ENCODE data around the gene SV2C. TPM values are rescaled to one million over a fixed set of nuclear protein-coding genes. Genes with fewer than 3 reads are reported as not detected.
"Not testable (repeated sequence)": the region's sequence is repeated elsewhere in the genome, so short reads cannot be mapped to it uniquely, and the experiment has no call there.

SV2C gene
- total and polyA plus RNA-seq, 5 experiments from 2014 or later = not detected

DNA sequence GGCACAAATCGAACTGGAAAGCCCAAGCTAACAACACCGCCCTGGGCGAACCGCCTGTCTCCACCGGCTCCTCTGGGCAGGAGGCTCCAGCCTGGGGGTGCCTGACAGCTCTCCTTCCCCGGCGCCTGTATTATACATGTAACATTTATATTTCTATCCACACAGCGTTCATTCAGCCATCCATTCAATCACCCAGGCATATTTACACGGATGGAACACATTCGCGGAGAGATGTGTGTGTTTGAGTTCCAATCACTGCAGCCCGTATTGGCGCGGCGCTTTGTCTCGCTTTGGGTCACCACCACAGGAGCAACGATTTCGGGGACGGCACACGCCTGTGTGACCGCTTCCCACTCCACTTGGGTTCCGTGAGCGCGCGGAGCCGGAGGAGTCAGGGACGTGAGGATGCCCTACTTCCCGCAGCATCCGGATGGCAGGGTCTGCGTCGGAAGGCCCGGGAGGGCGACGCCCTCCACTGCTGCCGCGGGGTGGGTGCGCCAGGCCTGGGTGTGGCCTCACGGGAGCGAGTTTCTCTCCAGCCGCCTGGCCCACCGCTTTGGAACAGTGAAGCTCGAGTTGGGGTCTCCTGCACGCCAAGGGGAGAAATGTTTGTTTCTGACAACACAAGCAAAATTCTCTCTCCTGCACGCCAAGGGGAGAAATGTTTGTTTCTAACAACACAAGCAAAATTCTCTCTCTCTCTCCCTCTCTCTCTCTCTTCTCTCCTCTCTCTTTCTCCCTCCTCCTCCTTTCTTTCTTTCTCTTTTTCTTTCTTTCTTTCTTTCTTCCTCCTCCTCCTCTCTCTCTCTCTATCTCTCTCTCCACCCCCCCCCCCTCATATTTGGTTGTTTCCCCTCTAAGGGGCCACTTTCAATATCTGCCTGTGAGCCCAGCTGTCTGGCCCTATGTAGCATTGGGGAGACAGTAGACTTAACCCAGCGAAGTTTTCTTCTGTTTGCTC is 1.1 kb upstream of the SV2C start:
- Mint-ChIP-seq H3K4me3 (peak overlapping the region; percentile 4 to 80 (median 60)), H3K27ac (peak overlapping the region in 1 of 10 donors; percentile 71), H3K9me3 (no peaks in the 10 kb centered on the region), H3K36me3 (no peaks in the 10 kb centered on the region), H3K27me3 (peaks cover 47 to 94% (median 65%) of the 10 kb centered on the region in 5 donors), H3K4me1 (peaks cover 9 to 33% (median 31%) of the 10 kb centered on the region in 4 donors)
- POLR2A ChIA-PET = interaction anchor here (0.6 kb wide), 1 partner anchor 55 kb away, joined by 4 read pairs; no protein-coding TSS in a partner anchor
- no peak for ATAC-seq
- DNase-seq = no peak

DNA sequence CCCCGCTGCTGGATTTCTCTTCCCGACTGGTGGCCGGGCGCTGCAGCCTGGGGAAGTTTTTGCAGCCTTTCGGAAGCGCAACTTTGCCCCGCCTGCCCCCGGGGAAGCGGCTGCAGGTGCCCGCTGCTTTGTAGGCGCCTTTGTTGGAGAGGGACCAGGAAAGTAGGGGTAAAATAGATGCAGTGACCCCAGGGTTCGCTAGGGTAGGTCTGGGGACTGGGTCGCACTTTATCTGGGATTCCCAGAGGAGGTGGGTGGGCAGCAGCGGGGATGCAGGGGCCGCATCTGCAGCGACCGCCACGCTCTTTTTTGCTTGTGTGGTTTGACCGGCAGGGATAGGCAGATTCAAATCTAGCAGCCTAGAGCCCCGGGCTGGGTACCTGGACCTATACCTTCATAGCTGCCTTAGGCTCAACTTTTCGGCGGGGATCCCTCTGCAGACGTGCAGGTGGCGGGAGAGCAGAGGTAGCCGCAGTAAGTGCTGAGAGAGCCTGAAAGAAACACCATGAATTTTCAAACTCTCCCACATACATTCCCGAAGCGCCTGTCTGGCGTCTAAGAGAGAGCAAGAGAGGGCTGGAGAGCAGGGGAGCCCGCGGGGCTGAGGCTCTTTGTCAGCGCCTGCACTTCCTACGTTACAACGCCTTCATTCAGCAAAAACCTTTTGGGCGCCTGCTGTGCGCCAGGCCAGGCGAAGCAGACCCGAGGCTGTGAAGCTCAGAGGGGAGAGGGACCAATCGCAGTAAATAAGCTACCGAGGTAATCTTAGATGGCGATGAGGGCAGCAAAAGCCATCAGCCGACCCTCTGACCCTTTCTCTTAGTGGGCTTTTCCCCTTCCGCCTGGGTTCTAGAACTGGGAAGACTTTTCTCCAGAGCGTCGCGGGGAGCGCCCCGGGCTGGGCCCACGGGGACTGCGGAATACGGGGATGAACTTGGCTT is 642 bp downstream of the SV2C start:
- ATAC-seq = no peak
- H3K36me3 Mint-ChIP-seq = no peaks in the 10 kb centered on the region

DNA sequence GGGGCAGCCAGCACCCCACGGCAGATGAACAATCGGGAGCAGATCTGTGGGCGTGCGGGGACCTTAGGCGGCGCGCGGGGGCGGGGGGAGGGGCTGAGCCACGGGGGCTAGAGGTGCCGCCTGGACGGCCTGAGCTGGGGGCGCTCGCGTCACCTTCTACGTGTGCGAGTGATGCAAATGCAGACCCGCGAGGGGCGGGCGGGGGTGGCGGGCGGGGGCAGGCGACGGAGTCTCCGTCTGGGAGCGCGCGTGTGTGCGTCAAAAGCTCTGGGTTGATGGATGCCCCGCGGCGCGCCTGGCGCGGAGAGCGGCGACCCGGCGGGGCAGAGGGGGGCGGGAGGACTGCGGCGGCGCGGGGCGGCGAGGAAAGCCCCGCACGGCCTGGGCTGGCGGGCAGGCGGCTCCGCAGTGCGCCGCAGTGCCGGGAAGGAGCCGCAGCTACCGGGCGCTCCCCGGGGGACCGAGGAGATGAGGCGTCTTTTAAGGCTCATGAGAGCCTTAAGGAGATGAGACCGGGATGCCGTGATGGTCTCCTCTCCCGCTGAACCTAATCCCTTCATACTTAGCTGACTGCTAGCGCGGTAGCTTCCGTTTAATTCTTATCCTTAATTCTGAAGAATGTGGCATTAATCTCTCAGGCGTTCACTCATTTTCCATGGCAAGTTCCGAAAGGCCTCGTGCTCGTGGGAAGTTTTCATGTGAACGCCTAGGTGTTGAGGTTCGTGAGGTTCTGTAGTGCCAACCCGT is 1.5 kb downstream of the SV2C start:
- POLR2A ChIA-PET = interaction anchor here (0.6 kb wide), 1 partner anchor 101 kb away, joined by 5 read pairs; no protein-coding TSS in a partner anchor
- H3K4me3 Mint-ChIP-seq = peak overlapping the region; percentile 42 to 80 (median 69)
- H3K4me1 Mint-ChIP-seq = peaks cover 9 to 33% (median 31%) of the 10 kb centered on the region in 4 donors
- H3K27ac Mint-ChIP-seq = no peak overlapping the region
- ATAC-seq = peak in 1 of 2 donors; percentile 65
- DNase-seq = no peak
- peaks cover 0 to 7% (median 2%) of the 10 kb centered on the region in 9 donors for H3K9me3 Mint-ChIP-seq
- peaks cover 0 to 4% (median 3%) of the 10 kb centered on the region in 3 donors for H3K36me3 Mint-ChIP-seq
- peaks cover 40 to 84% (median 58%) of the 10 kb centered on the region in 5 donors for H3K27me3 Mint-ChIP-seq

More for the DNA sequence above, 642 bp downstream of the SV2C start:
- no peak for DNase-seq
- POLR2A ChIA-PET = interaction anchor here (0.6 kb wide), 1 partner anchor 101 kb away, joined by 5 read pairs; no protein-coding TSS in a partner anchor
- H3K27me3 Mint-ChIP-seq = peaks cover 38 to 84% (median 55%) of the 10 kb centered on the region in 5 donors
- H3K4me3 Mint-ChIP-seq = peak overlapping the region; percentile 29 to 80 (median 69)
- H3K9me3 Mint-ChIP-seq = peaks cover 0 to 2% (median 0%) of the 10 kb centered on the region in 9 donors
- H3K27ac Mint-ChIP-seq = peak overlapping the region in 1 of 10 donors; percentile 24
- peaks cover 9 to 33% (median 31%) of the 10 kb centered on the region in 4 donors for H3K4me1 Mint-ChIP-seq

DNA sequence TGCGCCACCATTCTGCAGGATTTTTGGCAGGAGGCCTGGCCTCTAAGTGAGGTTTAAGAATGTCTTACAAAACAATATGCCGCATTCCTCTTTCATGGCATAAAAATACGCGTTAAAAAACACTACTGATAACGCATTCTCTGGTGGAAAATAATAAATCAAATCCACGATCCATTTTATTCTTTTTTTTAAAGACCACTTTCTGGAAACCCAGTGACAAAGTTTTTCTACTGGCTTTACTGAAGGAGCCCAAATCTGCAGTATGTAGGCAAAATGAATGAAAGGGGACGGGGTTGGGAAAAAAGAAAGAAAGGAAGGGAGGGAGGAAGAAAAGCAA is 2.0 kb downstream of the SV2C start:
- DNase-seq (no peak), ATAC-seq (no peak)
- H3K4me1 Mint-ChIP-seq = peaks cover 9 to 33% (median 31%) of the 10 kb centered on the region in 4 donors
- H3K36me3 Mint-ChIP-seq = peaks cover 0 to 5% (median 5%) of the 10 kb centered on the region in 3 donors
- POLR2A ChIA-PET = no interaction called here
- H3K27ac Mint-ChIP-seq = no peak overlapping the region
- H3K9me3 Mint-ChIP-seq = peaks cover 0 to 9% (median 2%) of the 10 kb centered on the region in 9 donors
- peak overlapping the region in 8 of 10 donors; percentile 19 to 74 (median 56) for H3K4me3 Mint-ChIP-seq
- peaks cover 37 to 84% (median 55%) of the 10 kb centered on the region in 5 donors for H3K27me3 Mint-ChIP-seq

DNA sequence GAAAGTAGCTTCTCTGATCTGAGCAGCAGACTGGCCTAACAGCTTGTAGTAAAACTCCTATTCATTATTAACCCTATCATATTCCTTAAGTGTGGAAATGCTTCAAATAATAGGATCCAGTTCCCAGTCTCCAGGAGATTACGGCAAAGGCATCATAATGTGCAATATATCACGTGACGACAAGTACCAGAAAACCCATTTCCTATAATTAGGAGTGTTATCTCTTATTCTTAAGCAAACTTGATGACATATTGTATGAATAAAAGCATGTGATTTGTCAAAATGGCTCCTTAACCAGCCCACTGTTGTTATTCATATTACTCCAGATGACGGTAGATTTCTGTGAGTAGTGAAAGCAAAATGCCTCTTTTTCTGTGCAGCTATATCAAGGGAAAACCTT is 2.9 kb downstream of the SV2C start:
- Mint-ChIP-seq H3K4me3 (peak overlapping the region in 2 of 10 donors; percentile 34 to 50), H3K9me3 (peaks cover 0 to 9% (median 2%) of the 10 kb centered on the region in 9 donors), H3K27me3 (peaks cover 29 to 75% (median 51%) of the 10 kb centered on the region in 5 donors), H3K36me3 (peaks cover 0 to 5% (median 5%) of the 10 kb centered on the region in 3 donors), H3K27ac (no peak overlapping the region), H3K4me1 (peaks cover 9 to 33% (median 28%) of the 10 kb centered on the region in 4 donors)
- ATAC-seq = no peak
- POLR2A ChIA-PET = no interaction called here
- DNase-seq = no peak

DNA sequence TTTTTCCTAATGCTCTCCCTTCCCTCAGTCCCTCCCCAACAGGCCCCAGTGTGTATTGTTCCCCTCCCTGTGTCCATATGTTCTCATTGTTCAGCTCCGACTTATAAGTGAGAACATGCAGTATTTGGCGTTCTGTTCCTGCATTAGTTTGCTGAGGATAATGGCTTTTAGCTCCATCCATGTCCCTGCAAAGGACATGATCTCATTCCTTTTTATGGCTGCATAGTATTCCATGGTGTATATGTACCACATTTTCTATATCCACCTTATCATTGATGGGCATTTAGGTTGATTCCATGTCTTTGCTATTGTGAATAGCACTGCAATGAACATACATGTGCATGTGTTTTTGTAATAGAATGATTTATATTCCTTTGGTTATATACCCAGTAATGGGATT is 6.0 kb downstream of the SV2C start:
- POLR2A ChIA-PET, H3K4me3 Mint-ChIP-seq, H3K4me1 Mint-ChIP-seq, ATAC-seq, DNase-seq, H3K36me3 Mint-ChIP-seq, H3K9me3 Mint-ChIP-seq, H3K27ac Mint-ChIP-seq: not testable (repeated sequence)
- peaks cover 22 to 58% (median 38%) of the 10 kb centered on the region in 5 donors for H3K27me3 Mint-ChIP-seq

DNA sequence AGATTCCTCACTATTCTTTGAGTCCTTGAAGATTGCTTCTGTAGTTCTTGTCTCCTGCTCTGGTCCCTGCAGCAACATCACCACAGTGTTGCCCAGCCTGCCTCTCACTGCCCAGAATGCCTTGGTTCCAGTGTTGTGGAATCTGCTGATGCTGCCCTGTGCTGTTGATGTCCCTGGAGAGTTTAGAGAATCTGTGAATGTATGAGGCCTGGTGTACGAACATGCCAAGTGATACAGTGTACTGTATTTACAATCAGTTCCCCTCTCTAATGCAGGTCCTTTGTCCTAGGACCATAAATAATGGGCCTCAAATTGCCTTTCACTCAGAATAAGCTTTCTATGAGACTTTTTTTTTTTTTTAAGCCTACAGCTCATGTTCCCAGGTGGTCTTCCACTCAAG is 8.2 kb downstream of the SV2C start:
- H3K9me3 Mint-ChIP-seq = peaks cover 0 to 9% (median 2%) of the 10 kb centered on the region in 9 donors
- peaks cover 0 to 5% (median 5%) of the 10 kb centered on the region in 3 donors for H3K36me3 Mint-ChIP-seq
- no peak for DNase-seq
- no peak overlapping the region for H3K4me3 Mint-ChIP-seq
- H3K4me1 Mint-ChIP-seq = no peaks in the 10 kb centered on the region
- POLR2A ChIA-PET = no interaction called here
- no peak for ATAC-seq
- peak overlapping the region in 1 of 10 donors; percentile 16 for H3K27ac Mint-ChIP-seq
- H3K27me3 Mint-ChIP-seq = peaks cover 14 to 45% (median 26%) of the 10 kb centered on the region in 5 donors

DNA sequence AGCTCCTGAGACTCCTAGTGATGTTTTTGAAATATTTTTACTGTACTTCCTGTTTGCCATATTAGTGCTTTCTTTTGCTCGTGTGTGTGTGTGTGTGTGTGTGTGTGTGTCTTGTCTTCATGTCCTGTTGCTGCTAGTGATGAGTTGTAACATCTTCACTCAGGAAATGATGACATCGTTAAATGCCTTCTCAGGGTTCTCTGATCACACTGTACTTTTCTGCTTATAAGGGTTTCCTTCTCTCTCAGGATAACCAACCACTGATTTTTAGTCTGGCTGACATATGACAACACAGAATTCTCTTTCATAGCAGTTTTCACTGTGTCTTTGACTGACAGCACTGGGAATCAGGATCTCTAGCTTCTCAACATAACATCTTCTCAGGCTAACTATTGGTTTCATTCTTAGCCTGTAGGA is 16.1 kb downstream of the SV2C start:
- Mint-ChIP-seq H3K4me1 (peaks cover 7 to 11% (median 9%) of the 10 kb centered on the region in 4 donors), H3K9me3 (peaks cover 0 to 2% (median 0%) of the 10 kb centered on the region in 9 donors), H3K27me3 (peaks cover 5 to 25% (median 7%) of the 10 kb centered on the region in 5 donors), H3K4me3 (no peak overlapping the region), H3K36me3 (no peaks in the 10 kb centered on the region), H3K27ac (peak overlapping the region in 3 of 10 donors; percentile 4 to 39 (median 32))
- POLR2A ChIA-PET = no interaction called here
- DNase-seq (peak in 4 of 10 donors; percentile 29 to 56 (median 43)), ATAC-seq (peak; percentile 85 to 95)

DNA sequence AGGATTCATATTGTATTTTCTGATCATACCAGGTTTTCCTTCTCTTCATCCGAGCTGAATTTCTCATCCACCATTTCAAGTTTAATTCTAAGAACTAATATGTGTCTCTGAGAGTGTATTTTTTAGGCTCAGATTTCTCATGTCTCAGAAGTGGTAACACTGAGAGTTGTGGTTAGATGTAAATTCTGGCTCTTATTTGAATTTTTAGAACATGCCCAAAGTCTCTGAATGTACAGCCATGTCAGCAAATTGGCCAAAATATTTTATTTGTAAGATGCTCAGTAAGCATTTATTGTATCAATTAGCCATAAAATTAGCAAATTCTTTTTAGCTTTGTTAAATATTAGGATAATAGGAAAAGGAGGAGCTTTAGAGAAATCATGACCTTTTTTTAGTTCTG is 16.6 kb downstream of the SV2C start:
- peak in 1 of 2 donors; percentile 54 for ATAC-seq
- peaks cover 7 to 11% (median 9%) of the 10 kb centered on the region in 4 donors for H3K4me1 Mint-ChIP-seq
- H3K27me3 Mint-ChIP-seq = peaks cover 8 to 25% (median 8%) of the 10 kb centered on the region in 5 donors
- DNase-seq = no peak
- H3K9me3 Mint-ChIP-seq = peaks cover 0 to 2% (median 0%) of the 10 kb centered on the region in 9 donors
- H3K27ac Mint-ChIP-seq = peak overlapping the region in 2 of 10 donors; percentile 32 to 39
- POLR2A ChIA-PET = no interaction called here
- no peaks in the 10 kb centered on the region for H3K36me3 Mint-ChIP-seq
- H3K4me3 Mint-ChIP-seq = no peak overlapping the region

DNA sequence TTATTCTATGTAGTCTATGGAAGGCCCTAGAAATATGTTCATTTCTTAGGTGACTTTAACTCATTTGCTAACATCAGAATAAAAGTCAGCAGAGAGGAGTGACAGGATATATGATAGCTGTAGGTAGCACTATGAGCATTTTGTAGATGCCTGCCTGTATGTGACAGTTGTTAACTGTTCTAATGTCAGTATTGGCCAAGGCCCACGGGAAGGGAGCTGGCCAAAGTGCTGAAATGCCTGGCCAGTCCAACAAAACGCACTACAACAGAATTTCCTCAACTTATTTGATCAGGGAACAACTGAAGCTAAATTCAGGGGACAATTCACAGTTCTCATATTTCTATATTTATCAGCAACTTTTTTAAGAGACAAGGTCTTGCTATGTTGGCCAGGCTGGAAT is 20.8 kb downstream of the SV2C start:
- H3K9me3 Mint-ChIP-seq = no peaks in the 10 kb centered on the region
- peaks cover 7 to 15% (median 9%) of the 10 kb centered on the region in 4 donors for H3K4me1 Mint-ChIP-seq
- no peak overlapping the region for H3K4me3 Mint-ChIP-seq
- peaks cover 0 to 3% (median 0%) of the 10 kb centered on the region in 3 donors for H3K36me3 Mint-ChIP-seq
- no peak overlapping the region for H3K27ac Mint-ChIP-seq
- ATAC-seq = no peak
- no peak for DNase-seq
- POLR2A ChIA-PET = no interaction called here
- peaks cover 17 to 39% (median 25%) of the 10 kb centered on the region in 5 donors for H3K27me3 Mint-ChIP-seq

DNA sequence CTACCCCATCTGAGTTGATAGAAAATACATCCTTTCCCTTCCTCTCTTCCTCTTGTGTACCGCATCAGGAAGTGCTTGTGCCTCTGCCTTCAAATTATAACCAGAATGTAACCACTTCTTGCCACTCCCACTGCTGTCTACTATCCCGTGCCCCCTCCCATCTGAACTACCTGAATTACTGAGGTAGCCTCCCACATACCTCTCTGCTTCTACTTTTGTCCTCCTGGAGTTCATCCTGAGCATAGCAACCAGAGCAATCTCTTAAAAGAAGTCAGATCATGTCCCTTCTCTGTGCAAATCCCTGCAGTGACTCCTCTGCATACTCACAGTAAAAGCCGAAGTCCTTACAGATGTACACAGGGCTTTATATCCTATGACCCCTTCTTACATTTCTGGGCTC is 23.0 kb downstream of the SV2C start:
- ATAC-seq (no peak), DNase-seq (no peak)
- Mint-ChIP-seq H3K9me3 (no peaks in the 10 kb centered on the region), H3K27me3 (peaks cover 25 to 42% (median 31%) of the 10 kb centered on the region in 5 donors), H3K27ac (peak overlapping the region in 1 of 10 donors; percentile 7), H3K4me3 (no peak overlapping the region), H3K4me1 (peaks cover 0 to 7% (median 0%) of the 10 kb centered on the region in 4 donors), H3K36me3 (peaks cover 0 to 3% (median 0%) of the 10 kb centered on the region in 3 donors)
- POLR2A ChIA-PET = no interaction called here
